Astrocyte of the spinal cord (primary cell): ENCODE data around the gene CDH9.

Source experiments
- DNase-seq: peaks from one replicate; pipeline ENCODE4 v3.0.0; 2011; ENCODE audit warnings: low read depth, low spot score
- H3K4me3 ChIP-seq: 2 replicates; pipeline ENCODE4 v1.5.1; 2011; ENCODE audit warnings: low read depth, mild to moderate bottlenecking, low read length, moderate library complexity
- CTCF ChIP-seq: IDR thresholded peaks from 2 replicates; pipeline ENCODE4 v1.5.1; 2012; ENCODE audit warnings: low read depth, mild to moderate bottlenecking, low read length, inconsistent platforms
- in situ Hi-C: cut with HindIII; loops from 2 replicates; pipeline ENCODE4 v1.10.0; 2017; ENCODE audit warnings: low sequenced_read_pairs

The CDH9 gene

GRCh38 chr5:26884481-26884880 lies 153.9 kb downstream of the CDH9 start:
- TF ChIP-seq CTCF, result no peak
- DNase-seq, result no peak
- in situ Hi-C loops, result no loop called here

DNA sequence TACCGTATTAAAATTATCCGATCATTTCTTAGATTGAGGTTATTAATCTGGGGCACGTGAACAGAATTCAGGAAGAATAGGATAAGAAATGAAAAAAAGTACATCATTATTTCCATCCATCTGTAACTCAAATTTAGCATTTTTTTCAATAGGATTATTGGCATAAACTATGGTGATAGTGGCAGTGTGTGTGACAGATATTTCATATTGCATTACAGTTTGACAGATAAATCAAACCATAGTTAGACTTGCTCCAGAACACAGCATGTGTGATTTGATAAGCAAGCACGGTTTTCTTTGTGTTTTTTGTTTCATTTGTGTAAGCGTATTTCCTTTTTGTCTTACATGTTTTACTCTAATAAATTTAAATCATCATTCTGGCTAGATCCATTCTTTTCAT lies 155.0 kb downstream of the CDH9 start:
- DNase-seq, result no peak
- H3K4me3 ChIP-seq, result no peak overlapping the region
- TF ChIP-seq CTCF, result no peak
- in situ Hi-C loops, result no loop called here

More at GRCh38 chr5:26884481-26884880, 153.9 kb downstream of the CDH9 start:
- no peak overlapping the region for H3K4me3 ChIP-seq

DNA sequence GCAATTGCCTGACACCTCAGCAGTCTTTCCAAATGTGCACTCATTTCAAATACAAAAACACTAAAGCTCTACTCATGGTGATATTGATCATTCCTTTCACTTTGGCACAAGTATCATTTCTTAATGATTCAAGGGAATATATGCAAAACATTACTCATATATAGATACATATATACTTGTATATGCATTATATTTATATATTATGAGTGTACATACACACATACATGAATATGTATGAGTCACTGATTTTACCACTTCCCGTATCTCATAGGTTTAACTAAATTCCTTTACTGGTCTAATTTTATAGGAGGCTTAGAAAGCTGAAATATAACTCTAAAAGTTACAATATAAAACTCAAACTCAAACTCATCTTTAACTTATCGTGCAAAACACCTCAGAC lies 156.5 kb downstream of the CDH9 start:
- in situ Hi-C loops, result no loop called here
- DNase-seq, result no peak
- TF ChIP-seq CTCF, result no peak
- H3K4me3 ChIP-seq, result no peak overlapping the region

- in situ Hi-C loops, result no loop called here
- no peak overlapping the region for H3K4me3 ChIP-seq
- no peak for TF ChIP-seq CTCF
- no peak for DNase-seq
Observed at GRCh38 chr5:26877154-26877553, 161.2 kb downstream of the CDH9 start.

GRCh38 chr5:26872337-26872736 lies 166.0 kb downstream of the CDH9 start:
- no peak for TF ChIP-seq CTCF
- in situ Hi-C loops, result no loop called here
- no peak overlapping the region for H3K4me3 ChIP-seq
- DNase-seq, result no peak

- in situ Hi-C loops, result no loop called here
- TF ChIP-seq CTCF, result no peak
- H3K4me3 ChIP-seq, result no peak overlapping the region
- DNase-seq, result no peak
Observed at GRCh38 chr5:26869781-26870180, 168.6 kb downstream of the CDH9 start.

DNA sequence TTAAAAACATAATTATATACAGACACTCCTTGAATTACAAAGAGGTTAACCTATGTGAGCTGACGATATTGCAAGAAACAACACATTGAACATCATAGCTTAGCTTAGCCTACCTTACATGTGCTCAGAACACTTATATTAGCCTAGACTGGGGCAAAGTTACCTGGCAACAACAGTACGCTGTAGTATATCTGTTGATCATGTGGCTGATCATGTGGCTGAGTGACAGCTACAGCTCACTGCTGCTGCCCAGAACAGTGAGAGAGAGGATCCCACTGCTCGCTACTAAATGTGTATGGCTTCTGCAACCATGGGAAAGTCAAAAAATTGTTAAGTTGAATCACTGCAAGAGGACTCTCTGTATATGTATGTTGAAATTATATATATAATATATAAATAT lies 169.9 kb downstream of the CDH9 start:
- TF ChIP-seq CTCF, result no peak
- no peak for DNase-seq
- in situ Hi-C loops, result no loop called here
- H3K4me3 ChIP-seq, result no peak overlapping the region
